ENCODE results near the gene IGFBP4. TPM values are rescaled to one million over a fixed set of nuclear protein-coding genes. Genes with fewer than 3 reads are reported as not detected.

Gene IGFBP4
- total RNA-seq, 1 experiment from 2014 or later, result not detected

- Histone ChIP-seq H3K36me3 (ENCODE audit: insufficient read depth, low read length) (no peaks in the 10 kb centered on the region), H3K4me3 (ENCODE audit: low read length) (no peak overlapping the region), H3K9me3 (ENCODE audit: low read length) (no peaks in the 10 kb centered on the region), H3K4me1 (ENCODE audit: low read length) (no peaks in the 10 kb centered on the region), H3K27ac (ENCODE audit: low read length) (no peak overlapping the region), H4K20me1 (ENCODE audit: insufficient read depth, low read depth, low read length) (no peaks in the 10 kb centered on the region), H3K9ac (ENCODE audit: low read length) (no peak overlapping the region), H2AFZ (ENCODE audit: low read length) (no peak overlapping the region), H3K27me3 (ENCODE audit: low read length) (no peaks in the 10 kb centered on the region), H3K4me2 (ENCODE audit: low read depth, low read length, poor library complexity, severe bottlenecking) (no peak overlapping the region), H3K9me2 (replicated peaks; ENCODE audit: insufficient read depth, low read length) (no peaks in the 10 kb centered on the region), H3K79me2 (ENCODE audit: low read length) (no peaks in the 10 kb centered on the region)
- DNase-seq, result no peak
Measured at GRCh38 chr17:40436636-40437035, 6.6 kb upstream of the IGFBP4 start.

- no peaks in the 10 kb centered on the region for H3K27me3 ChIP-seq (ENCODE audit: low read length)
- DNase-seq, result no peak
- H3K9ac ChIP-seq (ENCODE audit: low read length), result no peak overlapping the region
Measured at GRCh38 chr17:40437095-40437732, 6.0 kb upstream of the IGFBP4 start.

GRCh38 chr17:40440166-40440565 lies 3.1 kb upstream of the IGFBP4 start:
- Histone ChIP-seq H3K9ac (ENCODE audit: low read length) (no peak overlapping the region), H3K36me3 (ENCODE audit: insufficient read depth, low read length) (no peaks in the 10 kb centered on the region), H3K27ac (ENCODE audit: low read length) (no peak overlapping the region), H3K9me2 (replicated peaks; ENCODE audit: insufficient read depth, low read length) (no peaks in the 10 kb centered on the region), H3K4me1 (ENCODE audit: low read length) (no peaks in the 10 kb centered on the region), H3K9me3 (ENCODE audit: low read length) (no peaks in the 10 kb centered on the region), H3K27me3 (ENCODE audit: low read length) (no peaks in the 10 kb centered on the region), H4K20me1 (ENCODE audit: insufficient read depth, low read depth, low read length) (no peaks in the 10 kb centered on the region), H3K79me2 (ENCODE audit: low read length) (no peaks in the 10 kb centered on the region), H3K4me3 (ENCODE audit: low read length) (no peak overlapping the region), H3K4me2 (ENCODE audit: low read depth, low read length, poor library complexity, severe bottlenecking) (no peak overlapping the region), H2AFZ (ENCODE audit: low read length) (no peak overlapping the region)
- no peak for DNase-seq

More at GRCh38 chr17:40437095-40437732, 6.0 kb upstream of the IGFBP4 start:
- Histone ChIP-seq H3K27ac (ENCODE audit: low read length) (no peak overlapping the region), H2AFZ (ENCODE audit: low read length) (no peak overlapping the region), H3K4me1 (ENCODE audit: low read length) (no peaks in the 10 kb centered on the region), H4K20me1 (ENCODE audit: insufficient read depth, low read depth, low read length) (no peaks in the 10 kb centered on the region), H3K9me3 (ENCODE audit: low read length) (no peaks in the 10 kb centered on the region), H3K79me2 (ENCODE audit: low read length) (no peaks in the 10 kb centered on the region), H3K4me3 (ENCODE audit: low read length) (no peak overlapping the region), H3K9me2 (replicated peaks; ENCODE audit: insufficient read depth, low read length) (no peaks in the 10 kb centered on the region), H3K4me2 (ENCODE audit: low read depth, low read length, poor library complexity, severe bottlenecking) (no peak overlapping the region), H3K36me3 (ENCODE audit: insufficient read depth, low read length) (no peaks in the 10 kb centered on the region)

GRCh38 chr17:40442392-40443195 lies 656 bp upstream of the IGFBP4 start:
- Histone ChIP-seq H3K4me2 (ENCODE audit: low read depth, low read length, poor library complexity, severe bottlenecking) (no peak overlapping the region), H4K20me1 (ENCODE audit: insufficient read depth, low read depth, low read length) (no peaks in the 10 kb centered on the region; the same call in 1 of the 2 replicates), H3K4me1 (ENCODE audit: low read length) (no peaks in the 10 kb centered on the region), H3K36me3 (ENCODE audit: insufficient read depth, low read length) (no peaks in the 10 kb centered on the region), H2AFZ (ENCODE audit: low read length) (no peak overlapping the region), H3K4me3 (ENCODE audit: low read length) (no peak overlapping the region), H3K27ac (ENCODE audit: low read length) (no peak overlapping the region), H3K9me2 (replicated peaks; ENCODE audit: insufficient read depth, low read length) (no peaks in the 10 kb centered on the region), H3K9ac (ENCODE audit: low read length) (no peak overlapping the region), H3K9me3 (ENCODE audit: low read length) (no peaks in the 10 kb centered on the region), H3K79me2 (ENCODE audit: low read length) (no peaks in the 10 kb centered on the region), H3K27me3 (ENCODE audit: low read length) (no peaks in the 10 kb centered on the region)
- DNase-seq, result no peak

GRCh38 chr17:40443988-40444899 lies 994 bp downstream of the IGFBP4 start:
- Histone ChIP-seq H3K9ac (ENCODE audit: low read length) (no peak overlapping the region), H3K4me1 (ENCODE audit: low read length) (no peaks in the 10 kb centered on the region), H3K9me3 (ENCODE audit: low read length) (no peaks in the 10 kb centered on the region)

GRCh38 chr17:40445751-40446468 lies 2.7 kb downstream of the IGFBP4 start:
- H2AFZ ChIP-seq (ENCODE audit: low read length), result no peak overlapping the region
- H3K4me2 ChIP-seq (ENCODE audit: low read depth, low read length, poor library complexity, severe bottlenecking), result no peak overlapping the region
- H3K36me3 ChIP-seq (ENCODE audit: insufficient read depth, low read length), result no peaks in the 10 kb centered on the region
- no peaks in the 10 kb centered on the region for H3K27me3 ChIP-seq (ENCODE audit: low read length)
- no peak overlapping the region for H3K4me3 ChIP-seq (ENCODE audit: low read length)
- no peaks in the 10 kb centered on the region; the same call in 1 of the 2 replicates for H4K20me1 ChIP-seq (ENCODE audit: insufficient read depth, low read depth, low read length)
- no peaks in the 10 kb centered on the region for H3K79me2 ChIP-seq (ENCODE audit: low read length)
- no peak for DNase-seq
- no peaks in the 10 kb centered on the region for H3K4me1 ChIP-seq (ENCODE audit: low read length)
- no peak overlapping the region for H3K9ac ChIP-seq (ENCODE audit: low read length)
- no peaks in the 10 kb centered on the region for H3K9me2 ChIP-seq (replicated peaks; ENCODE audit: insufficient read depth, low read length)
- H3K27ac ChIP-seq (ENCODE audit: low read length), result no peak overlapping the region
- no peaks in the 10 kb centered on the region for H3K9me3 ChIP-seq (ENCODE audit: low read length)

More at GRCh38 chr17:40443988-40444899, 994 bp downstream of the IGFBP4 start:
- H3K79me2 ChIP-seq (ENCODE audit: low read length), result no peaks in the 10 kb centered on the region
- H3K27me3 ChIP-seq (ENCODE audit: low read length), result no peaks in the 10 kb centered on the region
- no peaks in the 10 kb centered on the region for H3K36me3 ChIP-seq (ENCODE audit: insufficient read depth, low read length)
- H2AFZ ChIP-seq (ENCODE audit: low read length), result no peak overlapping the region
- no peak overlapping the region for H3K4me2 ChIP-seq (ENCODE audit: low read depth, low read length, poor library complexity, severe bottlenecking)
- no peak overlapping the region for H3K27ac ChIP-seq (ENCODE audit: low read length)
- DNase-seq, result no peak
- no peaks in the 10 kb centered on the region for H3K9me2 ChIP-seq (replicated peaks; ENCODE audit: insufficient read depth, low read length)
- H4K20me1 ChIP-seq (ENCODE audit: insufficient read depth, low read depth, low read length), result no peaks in the 10 kb centered on the region; the same call in 1 of the 2 replicates
- no peak overlapping the region for H3K4me3 ChIP-seq (ENCODE audit: low read length)

- H3K4me1 ChIP-seq (ENCODE audit: low read length), result no peaks in the 10 kb centered on the region
- H3K27ac ChIP-seq (ENCODE audit: low read length), result no peak overlapping the region
- H3K9me3 ChIP-seq (ENCODE audit: low read length), result no peaks in the 10 kb centered on the region
- no peak overlapping the region for H3K4me2 ChIP-seq (ENCODE audit: low read depth, low read length, poor library complexity, severe bottlenecking)
- no peaks in the 10 kb centered on the region for H3K27me3 ChIP-seq (ENCODE audit: low read length)
- no peaks in the 10 kb centered on the region; the same call in 1 of the 2 replicates for H4K20me1 ChIP-seq (ENCODE audit: insufficient read depth, low read depth, low read length)
- H3K36me3 ChIP-seq (ENCODE audit: insufficient read depth, low read length), result no peaks in the 10 kb centered on the region
- H2AFZ ChIP-seq (ENCODE audit: low read length), result no peak overlapping the region
- H3K9ac ChIP-seq (ENCODE audit: low read length), result no peak overlapping the region
- DNase-seq, result no peak
- H3K9me2 ChIP-seq (replicated peaks; ENCODE audit: insufficient read depth, low read length), result no peaks in the 10 kb centered on the region
- H3K4me3 ChIP-seq (ENCODE audit: low read length), result no peak overlapping the region
- no peaks in the 10 kb centered on the region for H3K79me2 ChIP-seq (ENCODE audit: low read length)
Measured at GRCh38 chr17:40447148-40447644, 3.9 kb downstream of the IGFBP4 start.

Data from Karpas-422 (cell line).